ENCODE data around the gene SHC3. TPM values are rescaled to one million over a fixed set of nuclear protein-coding genes. Genes with fewer than 3 reads are reported as not detected.

Gene SHC3
- total RNA-seq, 2 donors from 2014 or later: 5.7 to 6.9 TPM

DNA sequence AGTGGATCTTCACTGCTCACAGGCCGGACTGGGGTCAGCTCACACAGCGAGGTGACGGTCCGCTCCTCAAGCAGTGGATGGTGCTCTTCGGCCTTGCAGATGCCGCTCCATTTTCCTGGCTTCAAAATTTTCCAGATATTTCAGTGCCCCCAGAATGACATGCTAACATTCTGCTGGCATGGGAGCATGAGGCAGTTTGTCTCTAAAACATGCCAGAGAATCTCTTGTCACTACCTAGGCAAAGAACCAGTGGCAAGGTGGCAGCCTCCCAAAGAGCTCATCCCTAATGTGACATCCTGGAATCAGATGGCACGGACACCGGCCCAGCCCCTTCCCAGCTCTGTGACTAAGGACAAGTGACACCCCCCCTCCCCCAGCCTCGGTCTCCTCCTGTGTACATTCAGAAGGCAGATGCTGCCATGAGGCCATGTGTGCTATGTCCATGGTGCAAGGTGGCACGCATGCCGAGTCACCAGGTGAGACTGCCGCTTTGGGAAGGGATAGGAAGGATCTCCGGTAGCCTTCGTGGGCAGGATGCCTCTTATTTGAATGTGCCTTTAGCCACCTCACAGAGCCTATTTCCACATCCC is 184.7 kb downstream of the SHC3 start:
- Histone ChIP-seq H3K4me3 (no peak overlapping the region), H3K27ac (peak overlapping the region in 1 of 4 donors; percentile 3), H3K36me3 (replicated peaks in 1 of 2; ENCODE audit: insufficient read depth in 1 of 2, low read depth in 2 of 2) (no peaks in the 10 kb centered on the region), H3K27me3 (no peaks in the 10 kb centered on the region), H3K4me1 (peaks cover 40% of the 10 kb centered on the region), H3K9me3 (no peaks in the 10 kb centered on the region)
- intact Hi-C loops (cut with DNase I): no loop called here
- WGBS, 2 donors: 95 to 96% methylated on average over 9 to 14 of the region's 14 CpGs
- TF ChIP-seq POLR2A (IDR thresholded peaks at IDR 0.05): no peak
- TF ChIP-seq, protein P1, sequence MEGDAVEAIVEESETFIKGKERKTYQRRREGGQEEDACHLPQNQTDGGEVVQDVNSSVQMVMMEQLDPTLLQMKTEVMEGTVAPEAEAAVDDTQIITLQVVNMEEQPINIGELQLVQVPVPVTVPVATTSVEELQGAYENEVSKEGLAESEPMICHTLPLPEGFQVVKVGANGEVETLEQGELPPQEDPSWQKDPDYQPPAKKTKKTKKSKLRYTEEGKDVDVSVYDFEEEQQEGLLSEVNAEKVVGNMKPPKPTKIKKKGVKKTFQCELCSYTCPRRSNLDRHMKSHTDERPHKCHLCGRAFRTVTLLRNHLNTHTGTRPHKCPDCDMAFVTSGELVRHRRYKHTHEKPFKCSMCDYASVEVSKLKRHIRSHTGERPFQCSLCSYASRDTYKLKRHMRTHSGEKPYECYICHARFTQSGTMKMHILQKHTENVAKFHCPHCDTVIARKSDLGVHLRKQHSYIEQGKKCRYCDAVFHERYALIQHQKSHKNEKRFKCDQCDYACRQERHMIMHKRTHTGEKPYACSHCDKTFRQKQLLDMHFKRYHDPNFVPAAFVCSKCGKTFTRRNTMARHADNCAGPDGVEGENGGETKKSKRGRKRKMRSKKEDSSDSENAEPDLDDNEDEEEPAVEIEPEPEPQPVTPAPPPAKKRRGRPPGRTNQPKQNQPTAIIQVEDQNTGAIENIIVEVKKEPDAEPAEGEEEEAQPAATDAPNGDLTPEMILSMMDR (IDR thresholded peaks at IDR 0.05): no peak
- DNase-seq (no peak), ATAC-seq (no peak)

DNA sequence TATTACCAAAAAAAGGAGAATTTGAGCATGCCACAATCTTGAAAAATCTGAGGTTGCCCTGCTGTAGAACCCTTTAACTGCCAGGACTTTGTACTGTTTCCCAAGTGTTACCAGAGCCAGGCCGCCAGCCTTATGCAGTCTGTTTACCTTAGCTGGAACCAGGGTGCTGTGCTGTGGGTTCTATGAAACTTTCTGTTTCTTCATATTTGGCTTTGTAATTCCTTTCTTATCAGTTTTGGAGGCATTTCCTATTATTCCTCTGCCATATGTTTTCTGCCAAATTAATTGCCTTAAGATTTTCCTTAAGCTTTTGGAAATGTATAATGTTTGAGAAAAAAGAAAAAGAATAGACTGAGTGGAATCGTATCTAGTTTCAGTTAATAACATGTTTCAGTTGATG is 185.3 kb downstream of the SHC3 start:
- Histone ChIP-seq H3K36me3 (replicated peaks in 1 of 2; ENCODE audit: insufficient read depth in 1 of 2, low read depth in 2 of 2) (no peaks in the 10 kb centered on the region), H3K4me3 (no peak overlapping the region), H3K9me3 (no peaks in the 10 kb centered on the region), H3K27ac (no peak overlapping the region), H3K27me3 (no peaks in the 10 kb centered on the region), H3K4me1 (peaks cover 34% of the 10 kb centered on the region)
- DNase-seq (peak in 2 of 4 donors; percentile 26 to 44), ATAC-seq (no peak)
- intact Hi-C loops (cut with DNase I): no loop called here
- 43 to 46% methylated on average over 2 of the region's 2 CpGs for WGBS, 2 donors
- no peak for TF ChIP-seq POLR2A (IDR thresholded peaks at IDR 0.05)
- TF ChIP-seq, protein P1 (IDR thresholded peaks at IDR 0.05): no peak

DNA sequence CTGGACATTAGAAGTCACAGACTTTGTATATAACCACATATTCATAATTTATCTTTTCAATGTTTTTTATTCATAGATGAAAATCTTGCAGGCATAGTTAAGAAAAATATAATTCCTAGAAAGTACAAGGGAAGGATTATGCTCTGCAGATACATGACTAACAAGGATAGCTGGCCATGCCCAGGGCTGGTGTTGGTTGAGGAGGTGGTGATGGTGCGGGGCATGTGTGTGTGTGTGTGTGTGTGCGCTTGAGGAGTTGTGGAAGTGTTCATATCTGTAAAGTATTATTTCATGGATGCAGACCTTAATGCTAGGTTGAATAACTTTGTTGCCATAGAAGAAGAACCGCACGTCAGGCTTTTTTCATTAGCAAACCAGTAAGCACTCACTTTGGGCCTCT is 186.1 kb downstream of the SHC3 start:
- DNase-seq (no peak), ATAC-seq (no peak)
- no peak overlapping the region for H3K4me3 ChIP-seq
- H3K27ac ChIP-seq: no peak overlapping the region
- TF ChIP-seq, protein P1 (IDR thresholded peaks at IDR 0.05): no peak
- TF ChIP-seq POLR2A (IDR thresholded peaks at IDR 0.05): no peak
- WGBS, 2 donors: 74 to 82% methylated on average over 4 of the region's 4 CpGs
- H3K27me3 ChIP-seq: no peaks in the 10 kb centered on the region
- intact Hi-C loops (cut with DNase I): no loop called here
- no peaks in the 10 kb centered on the region for H3K9me3 ChIP-seq
- H3K36me3 ChIP-seq (replicated peaks in 1 of 2; ENCODE audit: insufficient read depth in 1 of 2, low read depth in 2 of 2): no peaks in the 10 kb centered on the region
- peaks cover 32% of the 10 kb centered on the region for H3K4me1 ChIP-seq

DNA sequence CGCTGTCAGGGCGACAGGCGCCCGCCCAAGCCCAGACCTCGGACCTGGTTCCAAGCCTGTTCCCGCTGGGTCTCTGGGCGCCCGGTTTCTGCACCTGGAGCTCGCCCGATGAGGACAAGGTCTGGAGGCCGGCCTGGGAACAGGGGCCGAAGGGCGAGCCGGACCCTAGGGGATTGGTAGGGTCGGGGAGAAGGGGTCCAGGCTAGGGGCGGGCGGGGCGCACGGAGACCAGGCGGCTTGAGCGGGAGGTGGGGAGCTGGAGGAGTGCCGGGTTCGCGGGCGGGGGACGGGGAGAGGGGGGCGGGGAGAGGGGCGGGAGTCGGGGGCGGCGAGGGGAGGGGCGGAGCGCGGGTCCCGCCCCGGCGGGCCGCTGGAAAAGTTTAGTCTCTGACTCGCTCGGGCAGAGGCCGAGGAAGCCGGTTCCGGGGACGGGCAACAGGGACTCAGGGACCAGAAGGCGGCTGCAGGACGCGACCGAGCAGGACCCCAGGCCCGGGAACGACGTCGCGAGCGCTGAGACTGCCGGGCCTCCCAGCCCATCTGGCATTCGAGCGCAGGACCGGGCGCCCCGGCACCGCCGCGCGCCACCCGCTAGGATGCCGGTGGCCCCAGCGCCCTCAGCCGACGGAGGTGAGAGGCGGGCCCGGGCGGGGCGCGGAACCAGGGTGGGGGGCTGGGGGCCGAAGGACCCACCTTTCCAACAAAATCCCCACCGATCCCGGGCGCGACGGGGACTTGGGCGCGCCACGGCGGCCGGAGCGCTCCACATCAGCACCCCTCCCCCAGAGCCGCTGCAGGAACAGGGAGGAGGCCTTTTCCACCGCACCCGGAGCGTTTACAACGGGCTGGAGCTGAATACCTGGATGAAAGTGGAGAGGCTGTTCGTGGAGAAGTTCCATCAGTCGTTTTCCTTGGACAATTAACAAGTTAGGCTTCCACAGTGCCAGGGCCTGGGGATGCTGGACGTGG is 187.3 kb downstream of the SHC3 start, which contains the start of gene S1PR3:
S1PR3 (plus strand) TSS at position 403 of the 969 bp plus-strand sequence. CDS start 9,733 bp downstream, outside the sequence.
- ATAC-seq (peak; percentile 80), DNase-seq (peak; percentile 52 to 79 (median 64))
- Histone ChIP-seq H3K4me3 (peak within 1 kb of the TSS; percentile 49 to 79), H3K27me3 (no peaks in the 10 kb centered on the region), H3K4me1 (peaks cover 32% of the 10 kb centered on the region), H3K9me3 (no peaks in the 10 kb centered on the region), H3K27ac (peak within 1 kb of the TSS in 3 of 4 donors; percentile 56 to 68 (median 65)), H3K36me3 (replicated peaks in 1 of 2; ENCODE audit: insufficient read depth in 1 of 2, low read depth in 2 of 2) (no peaks in the 10 kb centered on the region)
- 2 to 3% methylated on average over 31 to 73 of the region's 94 CpGs for WGBS, 2 donors
- intact Hi-C loops (cut with DNase I): no loop called here
- TF ChIP-seq, protein P1 (IDR thresholded peaks at IDR 0.05): peak in 4 of 7 experiments; percentile 8 to 29 (median 19)
- TF ChIP-seq POLR2A (IDR thresholded peaks at IDR 0.05): peak in 2 of 3 donors; percentile 56 to 62

Measured in body of pancreas (tissue), 4 donors.